Measurements from ENCODE around the gene PPP2R2C.

- no peak for TF ChIP-seq MEF2A (IDR thresholded peaks at IDR 0.05; ENCODE audit: borderline replicate concordance, low read depth)
- TF ChIP-seq, protein P1, sequence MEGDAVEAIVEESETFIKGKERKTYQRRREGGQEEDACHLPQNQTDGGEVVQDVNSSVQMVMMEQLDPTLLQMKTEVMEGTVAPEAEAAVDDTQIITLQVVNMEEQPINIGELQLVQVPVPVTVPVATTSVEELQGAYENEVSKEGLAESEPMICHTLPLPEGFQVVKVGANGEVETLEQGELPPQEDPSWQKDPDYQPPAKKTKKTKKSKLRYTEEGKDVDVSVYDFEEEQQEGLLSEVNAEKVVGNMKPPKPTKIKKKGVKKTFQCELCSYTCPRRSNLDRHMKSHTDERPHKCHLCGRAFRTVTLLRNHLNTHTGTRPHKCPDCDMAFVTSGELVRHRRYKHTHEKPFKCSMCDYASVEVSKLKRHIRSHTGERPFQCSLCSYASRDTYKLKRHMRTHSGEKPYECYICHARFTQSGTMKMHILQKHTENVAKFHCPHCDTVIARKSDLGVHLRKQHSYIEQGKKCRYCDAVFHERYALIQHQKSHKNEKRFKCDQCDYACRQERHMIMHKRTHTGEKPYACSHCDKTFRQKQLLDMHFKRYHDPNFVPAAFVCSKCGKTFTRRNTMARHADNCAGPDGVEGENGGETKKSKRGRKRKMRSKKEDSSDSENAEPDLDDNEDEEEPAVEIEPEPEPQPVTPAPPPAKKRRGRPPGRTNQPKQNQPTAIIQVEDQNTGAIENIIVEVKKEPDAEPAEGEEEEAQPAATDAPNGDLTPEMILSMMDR (IDR thresholded peaks at IDR 0.05), result no peak
- no peak for TF ChIP-seq POLR2AphosphoS5 (IDR thresholded peaks at IDR 0.05; ENCODE audit: low read depth, low read length)
- TF ChIP-seq RFX5 (IDR thresholded peaks at IDR 0.05; ENCODE audit: low read length), result no peak
- TF ChIP-seq TAF1 (IDR thresholded peaks at IDR 0.05; ENCODE audit: borderline replicate concordance, low read depth, low read length), result no peak
- TF ChIP-seq EP300 (IDR thresholded peaks at IDR 0.05; ENCODE audit: borderline replicate concordance in 1 of 2, low read depth in 1 of 2, low read length in 1 of 2), result no peak
- no peak for TF ChIP-seq EZH2phosphoT487 (IDR thresholded peaks at IDR 0.05; ENCODE audit: borderline replicate concordance, low read depth)
- TF ChIP-seq, protein P2, sequence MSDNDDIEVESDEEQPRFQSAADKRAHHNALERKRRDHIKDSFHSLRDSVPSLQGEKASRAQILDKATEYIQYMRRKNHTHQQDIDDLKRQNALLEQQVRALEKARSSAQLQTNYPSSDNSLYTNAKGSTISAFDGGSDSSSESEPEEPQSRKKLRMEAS (IDR thresholded peaks at IDR 0.05; ENCODE audit: low read depth), result no peak
- TF ChIP-seq GABPA (IDR thresholded peaks at IDR 0.05; ENCODE audit: low read depth), result no peak
- TF ChIP-seq FOSL2 (IDR thresholded peaks at IDR 0.05; ENCODE audit: borderline replicate concordance, low read depth), result no peak
Measured at GRCh38 chr4:6440506-6441201, 31.8 kb downstream of the PPP2R2C start.

Measured in SK-N-SH (cell line).